ENCODE data around the gene CD5L. TPM values are rescaled to one million over a fixed set of nuclear protein-coding genes. Genes with fewer than 3 reads are reported as not detected.

CD5L gene
- total RNA-seq, 1 experiment from 2014 or later: not detected

DNA sequence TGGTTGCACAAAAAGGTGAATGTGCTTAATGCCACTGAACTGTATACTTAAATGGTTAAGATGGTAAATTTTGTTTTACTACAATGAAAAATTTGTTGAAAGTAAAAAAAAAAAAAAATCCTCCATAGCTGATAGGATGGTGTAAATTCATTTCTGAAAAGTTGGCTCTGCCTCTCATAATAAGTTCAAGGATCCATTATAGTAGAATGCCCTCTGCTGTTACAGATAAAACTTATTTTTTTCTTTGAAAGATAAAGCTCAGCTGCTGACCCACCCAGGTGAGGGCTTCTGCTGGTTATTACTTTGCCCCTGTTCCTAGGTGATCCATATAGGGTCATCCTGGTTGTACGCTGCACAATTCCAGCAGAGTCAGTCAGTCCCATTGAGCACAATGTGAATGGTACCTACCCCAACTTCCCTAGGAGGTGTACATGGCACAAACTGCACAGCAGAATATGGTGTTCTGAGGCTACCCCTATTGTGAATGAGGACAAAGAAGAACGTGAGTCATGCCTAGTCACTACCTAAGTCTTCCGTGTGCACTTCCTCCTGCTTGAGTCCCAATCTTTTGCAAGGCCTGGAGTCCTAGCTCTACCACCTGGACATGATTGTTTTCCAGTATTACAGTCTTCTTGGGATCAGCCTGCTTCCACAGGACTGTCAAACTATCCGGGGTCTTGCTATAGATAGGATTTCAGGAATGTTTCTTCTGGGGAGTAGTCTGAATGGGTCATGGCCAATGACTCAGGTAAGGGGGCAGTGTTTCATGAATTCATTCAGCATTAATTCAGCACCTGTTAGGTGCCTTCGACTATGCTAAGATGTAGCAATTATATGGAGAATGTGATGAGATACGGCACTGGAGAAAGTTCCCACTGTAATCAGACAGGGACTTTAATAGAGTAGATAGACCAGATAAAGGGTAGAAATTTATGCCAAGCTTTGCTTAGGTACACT, 20.8 kb upstream of the CD5L start (continued):
- TF ChIP-seq REST (IDR thresholded peaks at IDR 0.05; ENCODE audit: low read depth) (no peak), ELF1 (IDR thresholded peaks at IDR 0.05; ENCODE audit: borderline replicate concordance, low read depth) (no peak)
- TF ChIP-seq, protein P1, sequence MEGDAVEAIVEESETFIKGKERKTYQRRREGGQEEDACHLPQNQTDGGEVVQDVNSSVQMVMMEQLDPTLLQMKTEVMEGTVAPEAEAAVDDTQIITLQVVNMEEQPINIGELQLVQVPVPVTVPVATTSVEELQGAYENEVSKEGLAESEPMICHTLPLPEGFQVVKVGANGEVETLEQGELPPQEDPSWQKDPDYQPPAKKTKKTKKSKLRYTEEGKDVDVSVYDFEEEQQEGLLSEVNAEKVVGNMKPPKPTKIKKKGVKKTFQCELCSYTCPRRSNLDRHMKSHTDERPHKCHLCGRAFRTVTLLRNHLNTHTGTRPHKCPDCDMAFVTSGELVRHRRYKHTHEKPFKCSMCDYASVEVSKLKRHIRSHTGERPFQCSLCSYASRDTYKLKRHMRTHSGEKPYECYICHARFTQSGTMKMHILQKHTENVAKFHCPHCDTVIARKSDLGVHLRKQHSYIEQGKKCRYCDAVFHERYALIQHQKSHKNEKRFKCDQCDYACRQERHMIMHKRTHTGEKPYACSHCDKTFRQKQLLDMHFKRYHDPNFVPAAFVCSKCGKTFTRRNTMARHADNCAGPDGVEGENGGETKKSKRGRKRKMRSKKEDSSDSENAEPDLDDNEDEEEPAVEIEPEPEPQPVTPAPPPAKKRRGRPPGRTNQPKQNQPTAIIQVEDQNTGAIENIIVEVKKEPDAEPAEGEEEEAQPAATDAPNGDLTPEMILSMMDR (IDR thresholded peaks at IDR 0.05 in 2 of 3, conservative IDR thresholded peaks at IDR 0.05 in 1 of 3; ENCODE audit: borderline replicate concordance in 1 of 3, insufficient read depth in 1 of 3, low read depth in 2 of 3, low read length in 2 of 3): no peak

DNA sequence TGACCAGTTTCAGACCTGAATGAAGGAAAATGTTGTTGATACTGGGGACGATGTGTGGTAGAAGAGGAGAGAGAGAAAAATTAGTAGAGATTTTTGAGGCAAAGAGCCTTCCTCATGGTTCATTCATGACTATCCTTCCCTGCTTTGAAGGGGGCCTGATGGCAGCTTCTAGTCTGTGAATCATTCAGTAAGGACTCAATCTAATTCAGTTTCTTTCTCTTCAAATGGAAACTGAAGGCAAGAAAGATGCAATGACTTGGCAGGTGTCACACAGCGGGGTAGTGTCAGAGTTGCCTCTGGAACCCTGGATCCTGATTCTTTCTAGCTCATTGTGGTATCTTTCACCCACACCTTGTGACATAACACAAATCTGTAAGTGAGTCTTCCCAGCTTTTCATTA, 14.9 kb upstream of the CD5L start:
- no peak for ATAC-seq
- H2AFZ ChIP-seq (ENCODE audit: low read depth, low read length, poor library complexity, severe bottlenecking): no peak overlapping the region

More for the DNA sequence above, 14.9 kb upstream of the CD5L start:
- Histone ChIP-seq H3K36me3 (ENCODE audit: control insufficient read depth in 1 of 2, insufficient read depth in 2 of 2, low read length in 2 of 2) (no peaks in the 10 kb centered on the region), H3K4me2 (ENCODE audit: low read length) (no peak overlapping the region), H3K9me3 (ENCODE audit: control insufficient read depth in 1 of 2, insufficient read depth in 1 of 2, low read depth in 1 of 2, low read length in 2 of 2) (no peaks in the 10 kb centered on the region), H4K20me1 (ENCODE audit: insufficient read depth) (no peaks in the 10 kb centered on the region), H3K4me3 (replicated peaks in 1 of 2; ENCODE audit: low read depth in 1 of 2, low read length in 2 of 2) (no peak overlapping the region), H3K4me1 (ENCODE audit: control insufficient read depth in 1 of 2, insufficient read depth in 2 of 2, low read length in 2 of 2) (no peaks in the 10 kb centered on the region), H3K79me2 (ENCODE audit: insufficient read depth, low read length) (no peaks in the 10 kb centered on the region), H3K9ac (ENCODE audit: low read length) (no peak overlapping the region), H3K27me3 (ENCODE audit: insufficient read depth, low read length) (peaks cover 18% of the 10 kb centered on the region; the same call in 1 of the 2 replicates), H3K9me2 (ENCODE audit: insufficient read depth) (no peaks in the 10 kb centered on the region), H3K27ac (ENCODE audit: low read depth, low read length) (no peak overlapping the region)
- intact Hi-C loops (cut with micrococcal nuclease): no loop called here
- DNase-seq (ENCODE audit: low read depth, low spot score): no peak
- ChIA-PET CTCF (no interaction called here), POLR2A (no interaction called here), RAD21 (ENCODE audit: low non-redundant PET in 1 of 2, low total read pairs in 2 of 2, uncharacterized antibody in 2 of 2, unreplicated experiment in 2 of 2) (no interaction called here)
- BruUV-seq (replicated peaks): no TSS peak
- TF ChIP-seq EZH2 (IDR thresholded peaks at IDR 0.05) (no peak), FOSL1 (IDR thresholded peaks at IDR 0.05; ENCODE audit: low read depth) (no peak), JUND (IDR thresholded peaks at IDR 0.05) (no peak)

Data from HCT116 (cell line).